GM18519 (cell line): ENCODE results near the gene TWSG1.
"Not testable (repeated sequence)": the region's sequence is repeated elsewhere in the genome, so short reads cannot be mapped to it uniquely, and the experiment has no call there.

Experiments used
- ATAC-seq: cut with Tn5 transposase; IDR thresholded peaks from one replicate; pipeline ENCODE4 v1.9.1; 2021; ENCODE audit warnings: mild to moderate bottlenecking, moderate library complexity; ENCODE audit not compliant: unreplicated experiment, low FRiP score

Gene TWSG1

DNA sequence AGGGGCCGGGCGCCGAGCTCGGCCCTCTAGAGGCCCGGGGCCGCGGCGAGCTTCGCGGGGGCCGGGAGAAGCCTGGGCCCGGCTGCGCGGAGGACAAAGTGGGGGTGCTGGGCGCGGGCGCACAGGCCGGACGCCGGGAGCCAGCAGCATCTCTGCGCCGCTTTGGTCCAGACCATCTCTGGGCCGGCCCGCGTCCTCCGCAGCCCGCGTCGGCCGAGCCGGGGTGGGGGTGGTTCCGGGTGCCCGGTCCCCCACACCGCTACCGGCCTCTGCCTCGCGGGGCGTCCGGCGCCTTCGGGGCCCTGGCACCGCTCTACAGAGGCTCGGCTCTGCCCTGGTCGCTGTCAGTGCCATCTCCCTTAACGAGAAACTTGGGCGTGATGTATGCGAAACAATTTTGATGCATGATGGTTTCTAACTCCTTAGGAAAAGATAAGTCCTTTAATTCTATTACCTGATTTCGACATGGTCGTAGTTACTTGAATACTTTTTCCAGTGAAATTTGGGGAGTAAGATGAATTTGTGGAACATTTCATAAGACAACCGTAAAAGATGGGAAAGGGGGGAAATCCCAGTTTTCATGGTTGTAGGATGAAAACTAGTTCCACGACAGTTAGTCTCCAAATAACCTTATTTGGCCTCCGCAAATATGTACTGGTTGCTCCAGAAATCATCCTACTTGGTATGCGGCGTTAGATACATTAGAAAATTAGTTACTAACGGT is 562 bp downstream of the TWSG1 start:
- peak; percentile 25 for ATAC-seq

DNA sequence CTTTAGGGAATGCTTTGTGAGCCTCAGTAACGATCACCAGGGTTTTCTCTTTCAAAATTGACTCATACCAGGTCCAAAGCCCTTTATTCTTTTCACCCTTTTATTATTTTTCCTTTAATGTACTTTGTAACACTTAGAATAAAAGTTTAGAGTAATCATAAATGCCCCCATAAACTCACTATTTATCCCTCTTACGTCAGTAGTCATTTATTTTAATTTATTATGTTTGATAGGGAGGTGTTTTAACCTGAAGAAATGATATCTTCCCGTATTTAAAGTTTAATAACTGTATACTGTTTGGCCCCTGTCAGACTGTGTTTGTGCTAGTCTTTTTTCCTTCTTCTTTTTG is 1.1 kb downstream of the TWSG1 start:
- no peak for ATAC-seq

DNA sequence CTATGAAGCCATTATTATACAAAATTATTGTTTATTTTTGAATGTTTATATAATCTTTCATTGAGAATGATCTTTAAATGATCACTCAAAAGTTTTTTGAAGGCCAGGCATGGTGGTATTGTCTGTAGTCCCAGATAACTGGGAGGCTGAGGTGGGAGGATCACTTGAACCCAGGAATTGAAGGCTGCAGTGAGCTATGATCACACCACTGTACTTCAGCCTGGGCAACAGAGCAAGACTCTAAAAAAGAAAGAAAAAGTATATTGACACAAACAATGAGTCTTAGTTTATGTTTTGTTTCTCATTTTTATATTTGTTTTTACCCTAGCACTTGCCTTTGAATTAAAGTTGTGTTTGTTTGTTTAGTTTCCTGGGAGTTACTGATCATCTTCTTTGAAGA is 2.3 kb downstream of the TWSG1 start:
- ATAC-seq: no peak

DNA sequence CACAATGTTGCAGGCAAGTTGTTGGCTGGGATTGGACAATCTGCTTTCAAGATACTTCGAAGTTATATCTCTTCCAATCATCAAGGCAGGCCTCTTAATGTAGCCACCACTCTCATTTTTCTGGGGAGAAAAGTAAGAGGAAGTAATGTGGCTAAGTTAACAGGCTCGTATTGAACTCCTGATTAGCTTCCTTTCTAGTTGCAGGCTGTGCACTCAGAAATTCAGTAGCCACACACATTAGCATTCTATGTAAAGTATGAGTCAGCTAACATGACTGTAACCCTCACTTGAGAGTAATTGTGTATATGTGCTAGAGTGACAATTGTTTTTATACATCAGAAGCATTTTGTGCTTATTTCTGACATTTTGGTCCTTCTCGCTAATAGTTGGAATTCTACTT is 3.3 kb downstream of the TWSG1 start:
- ATAC-seq: no peak

DNA sequence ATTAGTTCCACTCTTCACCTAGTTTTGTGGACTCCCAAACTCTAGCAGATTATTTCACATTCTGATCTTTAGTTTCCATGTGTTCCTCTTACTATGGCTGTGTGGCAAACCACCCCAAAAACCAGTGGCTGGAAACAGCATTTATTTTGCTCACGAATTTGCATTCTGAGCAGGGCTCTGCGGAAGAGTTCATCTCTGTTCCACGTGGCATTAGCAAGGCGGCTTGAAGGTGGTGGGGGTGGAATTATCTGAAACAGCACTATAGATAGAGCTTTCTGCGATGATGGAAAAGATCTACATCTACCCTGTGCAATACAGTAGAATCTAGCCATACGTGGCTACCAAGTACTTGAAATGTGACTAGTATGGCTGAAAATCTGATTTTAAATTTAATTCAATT is 5.9 kb downstream of the TWSG1 start:
- ATAC-seq: no peak

DNA sequence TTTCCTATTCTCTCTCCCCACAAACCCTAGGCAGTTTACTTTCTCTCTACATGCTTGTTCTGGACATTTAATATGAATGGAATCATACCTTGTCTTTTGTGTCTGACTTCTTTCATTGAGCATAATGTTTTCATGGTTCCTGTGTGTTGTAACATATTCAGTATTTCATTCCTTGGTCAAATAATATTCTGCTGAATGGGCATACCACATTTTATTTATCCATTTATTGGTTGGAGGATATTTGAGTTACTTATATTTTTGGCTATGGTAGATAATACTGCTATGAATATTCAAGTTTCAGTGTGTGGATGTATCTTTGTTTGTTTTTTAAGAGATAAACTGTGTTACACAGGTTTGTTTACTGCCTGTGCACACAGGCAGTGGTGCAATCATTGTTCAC is 9.0 kb downstream of the TWSG1 start:
- no peak for ATAC-seq

DNA sequence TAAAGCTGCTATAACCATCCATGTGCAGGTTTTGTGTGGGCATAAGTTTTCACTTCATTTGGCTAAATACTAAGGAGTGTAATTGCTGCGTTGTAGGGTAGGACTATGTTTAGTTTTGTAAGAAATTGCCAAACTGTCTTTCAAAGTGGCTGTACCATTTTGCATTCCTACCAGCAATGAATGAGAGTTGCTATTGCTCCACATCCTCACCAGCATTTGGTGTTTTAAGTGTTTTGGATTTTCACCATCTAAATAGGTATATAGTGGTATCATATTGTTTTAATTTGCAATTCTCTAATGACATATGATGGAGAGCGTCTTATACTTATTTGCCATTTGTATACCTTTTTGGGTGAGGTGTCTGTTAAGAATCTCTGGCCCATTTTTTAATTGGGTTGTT is 12.2 kb downstream of the TWSG1 start:
- no peak for ATAC-seq

DNA sequence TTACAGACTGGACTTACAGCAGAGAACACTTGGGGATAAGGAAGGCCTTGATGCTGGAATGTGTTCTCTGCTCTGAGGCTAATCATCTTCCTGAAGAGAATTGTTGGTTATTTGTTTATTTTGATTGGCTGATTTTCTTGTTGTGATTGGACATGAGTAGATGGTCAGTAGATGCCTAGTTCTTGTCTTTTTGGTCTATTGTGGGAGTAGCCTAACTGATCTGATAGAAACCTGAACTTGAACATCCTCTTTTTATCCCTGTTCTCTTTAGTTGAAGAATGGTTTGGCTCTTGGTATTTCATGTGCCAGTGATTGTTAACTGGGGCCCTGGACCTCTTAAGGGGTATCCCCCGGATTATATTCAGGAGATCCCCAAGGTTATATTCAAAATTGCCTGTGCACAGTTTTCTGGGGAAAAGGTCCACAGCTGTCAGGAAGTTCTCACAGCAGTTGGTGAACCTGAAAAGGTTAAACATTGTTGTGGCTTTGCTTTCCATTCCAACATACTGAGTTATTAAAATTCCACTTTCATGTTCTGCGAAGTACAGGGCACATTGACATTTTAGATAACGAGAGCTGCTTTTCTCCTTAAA is 13.6 kb downstream of the TWSG1 start:
- ATAC-seq: no peak

DNA sequence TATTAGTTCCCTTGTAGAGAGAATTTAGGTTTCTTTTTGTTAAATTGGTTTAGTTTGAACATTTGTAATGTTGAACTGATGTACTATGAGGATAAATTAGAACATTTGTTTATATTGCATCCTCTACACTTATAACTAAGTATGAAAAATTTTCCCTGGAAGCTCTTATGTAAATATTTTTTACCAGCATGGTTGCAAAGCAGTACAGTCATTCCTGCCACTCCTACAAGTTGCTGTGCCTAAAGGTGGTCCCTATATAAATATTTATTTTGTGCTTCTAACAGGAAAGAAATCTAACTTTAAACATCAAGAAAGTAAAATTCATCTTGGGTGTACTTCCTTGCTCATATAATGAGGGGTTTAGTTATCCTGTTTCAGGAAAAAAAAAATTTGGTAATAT is 14.2 kb downstream of the TWSG1 start:
- ATAC-seq: no peak

DNA sequence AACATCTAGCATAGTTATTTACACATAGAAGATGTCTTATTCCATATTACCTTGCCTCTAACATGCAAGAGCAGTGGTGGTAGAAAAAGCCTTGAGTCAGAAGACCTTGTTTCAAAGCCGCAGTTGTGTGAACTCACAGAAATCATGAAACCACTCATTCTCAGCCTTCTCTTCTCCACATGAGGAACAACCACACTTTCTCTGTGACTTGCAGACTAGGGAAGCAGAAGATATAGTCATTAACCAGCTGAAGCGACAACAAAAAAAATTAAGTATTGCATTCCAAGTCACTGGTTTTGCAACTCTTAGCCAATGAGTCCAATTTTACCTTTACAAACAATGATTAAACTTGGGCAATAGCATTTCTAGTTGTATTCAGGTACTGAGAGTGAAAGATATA is 19.0 kb downstream of the TWSG1 start:
- ATAC-seq: peak; percentile 85

DNA sequence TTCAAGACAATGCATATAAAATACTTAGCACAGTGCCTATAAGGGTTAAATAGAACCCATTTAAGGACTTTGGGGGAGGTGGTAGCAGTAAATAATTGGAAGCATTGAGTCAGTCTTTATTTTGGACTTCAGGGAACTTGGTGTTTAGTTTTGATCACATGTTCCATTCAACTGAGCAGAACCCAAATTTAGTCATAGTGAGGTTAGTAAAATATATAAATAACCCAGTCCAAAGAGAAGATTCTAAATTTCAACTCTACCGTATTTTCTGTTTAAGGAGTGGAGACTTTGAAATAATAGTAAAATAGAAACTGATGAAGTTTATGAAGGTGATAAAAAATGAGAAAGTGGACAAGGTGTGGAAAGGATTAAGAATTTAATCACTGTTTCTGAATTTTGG is 19.7 kb downstream of the TWSG1 start:
- peak; percentile 44 for ATAC-seq

DNA sequence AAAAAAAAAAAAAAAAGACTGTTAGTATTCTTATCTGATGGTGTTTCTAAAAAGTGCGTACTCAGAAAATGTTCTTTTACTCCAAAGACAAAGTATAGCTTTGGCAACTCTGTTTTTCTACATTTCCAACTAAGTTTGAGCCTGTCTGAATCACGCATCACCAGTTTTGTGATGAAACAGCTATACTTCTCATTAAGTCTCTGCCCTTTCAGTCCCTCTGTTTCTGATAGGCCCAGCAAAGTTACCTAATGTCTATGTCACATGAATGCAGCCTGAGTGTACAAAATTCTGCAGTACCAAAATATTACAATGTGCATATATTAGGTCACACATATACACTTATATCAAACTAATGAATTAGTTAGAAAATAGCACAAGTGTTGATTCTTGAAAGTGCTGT is 22.4 kb downstream of the TWSG1 start:
- no peak for ATAC-seq

DNA sequence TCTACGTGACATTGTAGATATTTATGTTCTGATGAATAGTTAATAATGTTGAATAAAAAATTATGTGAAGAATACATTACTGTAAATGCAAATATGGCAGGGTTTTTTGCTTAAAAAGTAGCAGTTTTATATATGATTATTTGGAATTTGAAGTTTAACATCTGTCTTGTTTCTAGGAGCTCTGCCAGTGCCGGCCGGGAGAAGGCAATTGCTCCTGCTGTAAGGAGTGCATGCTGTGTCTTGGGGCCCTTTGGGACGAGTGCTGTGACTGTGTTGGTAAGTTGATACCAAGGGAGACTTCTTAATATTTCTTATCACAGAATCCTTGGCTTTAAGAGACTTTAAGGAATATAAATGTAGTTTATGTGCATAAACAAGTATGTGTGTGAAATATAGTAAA is 25.2 kb downstream of the TWSG1 start:
- no peak for ATAC-seq

DNA sequence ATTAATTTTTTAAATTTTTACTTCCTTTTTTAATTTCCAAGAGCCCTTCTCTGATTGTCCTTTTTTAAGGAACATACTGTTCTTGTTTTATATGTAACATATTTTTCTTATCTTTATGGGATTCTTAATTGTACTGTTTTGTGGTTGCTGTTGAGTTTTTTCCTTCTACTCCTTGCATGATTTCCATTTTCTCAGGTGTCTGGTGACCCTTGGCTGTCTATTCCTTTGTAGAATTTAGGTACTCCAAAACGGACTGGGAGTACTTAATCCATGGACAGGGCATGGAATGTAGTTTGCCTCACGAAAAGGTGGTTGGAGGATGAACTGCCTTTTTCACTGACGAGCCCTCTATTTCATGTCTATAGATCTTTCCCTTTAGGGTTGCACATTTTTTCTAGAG is 26.6 kb downstream of the TWSG1 start:
- ATAC-seq: no peak

DNA sequence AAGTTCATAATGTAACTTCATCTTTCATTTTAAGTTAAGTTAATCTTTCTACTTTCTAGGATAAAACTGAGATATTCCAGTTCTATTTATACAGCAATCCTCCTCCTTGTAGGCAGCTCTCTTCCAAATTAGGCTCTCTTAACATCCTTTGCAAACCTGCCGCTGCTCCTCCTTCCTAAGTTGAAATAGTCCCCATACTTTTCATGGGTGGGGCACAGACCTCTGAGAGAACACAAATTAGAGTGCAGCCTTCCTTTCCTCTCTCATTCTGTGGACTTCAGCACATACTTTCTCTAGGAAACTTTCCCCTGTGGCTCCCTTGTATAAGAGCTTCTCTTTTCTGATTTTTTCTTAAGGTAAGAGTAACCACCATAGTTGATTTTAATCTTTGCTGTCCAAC is 28.3 kb downstream of the TWSG1 start:
- no peak for ATAC-seq

DNA sequence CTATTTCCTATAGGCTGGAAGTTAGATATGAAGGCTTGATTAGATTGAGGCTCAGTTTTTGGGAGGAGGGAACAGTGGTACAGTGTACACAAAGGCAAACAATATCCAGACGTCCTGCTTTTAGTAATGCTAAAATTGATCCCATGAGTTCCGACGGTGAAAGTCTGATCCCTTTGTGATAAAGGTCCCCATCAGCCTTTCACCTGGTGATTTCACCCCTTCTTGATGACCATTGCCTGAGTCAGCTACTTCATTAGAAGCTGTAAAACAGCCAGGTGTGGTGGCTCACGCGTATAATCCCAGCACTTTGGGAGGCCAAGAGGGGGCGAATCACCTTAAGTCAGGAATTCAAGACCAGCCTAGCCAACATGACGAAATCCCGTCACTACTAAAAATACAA is 29.7 kb downstream of the TWSG1 start:
- ATAC-seq: no peak

DNA sequence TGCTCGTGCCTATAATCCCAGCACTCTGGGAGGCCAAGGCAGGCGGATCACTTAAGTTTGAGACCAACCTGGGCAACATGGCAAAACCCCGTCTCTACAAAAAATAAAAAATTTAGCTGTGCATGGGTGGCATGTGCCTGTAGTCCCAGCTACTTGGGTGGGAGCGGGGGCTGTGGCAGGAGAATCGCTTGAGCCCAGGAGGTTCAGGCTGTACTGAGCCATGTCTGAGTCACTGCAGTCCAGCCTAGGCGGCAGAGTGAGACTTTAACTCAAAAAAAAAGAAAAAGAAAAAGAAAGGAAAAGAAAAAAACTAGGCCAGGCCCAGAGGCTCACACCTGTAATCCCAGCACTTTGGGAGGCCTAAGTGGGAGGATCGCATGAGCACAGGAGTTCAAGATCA is 30.8 kb downstream of the TWSG1 start:
- ATAC-seq: no peak

DNA sequence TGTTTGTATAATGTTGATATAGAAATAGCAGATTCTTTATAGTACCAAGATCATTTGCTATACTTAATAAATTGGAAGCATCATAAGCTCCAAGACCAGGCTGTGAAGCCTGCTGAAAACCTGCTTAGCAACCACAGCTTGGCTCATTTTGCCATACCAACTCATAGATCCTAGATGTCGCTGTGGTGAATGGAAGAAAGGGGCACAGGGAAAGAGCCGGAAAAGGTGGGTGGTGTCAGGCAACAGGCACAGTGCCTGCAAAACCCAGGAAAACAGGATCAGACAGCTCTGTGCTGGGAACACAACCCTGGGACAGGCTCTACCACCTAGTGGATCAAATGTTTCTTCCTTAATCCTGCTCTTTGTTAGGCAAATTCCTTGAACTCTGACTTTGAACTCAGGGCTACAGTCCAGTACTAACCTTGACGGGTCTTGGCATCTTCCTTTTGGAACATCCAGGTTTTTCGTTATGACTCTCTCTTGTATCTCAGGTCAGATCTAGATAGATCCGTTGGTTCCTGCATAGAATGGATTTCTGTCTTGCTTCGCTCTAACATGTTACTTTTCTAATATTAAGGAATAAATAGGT is 31.6 kb downstream of the TWSG1 start:
- no peak for ATAC-seq

DNA sequence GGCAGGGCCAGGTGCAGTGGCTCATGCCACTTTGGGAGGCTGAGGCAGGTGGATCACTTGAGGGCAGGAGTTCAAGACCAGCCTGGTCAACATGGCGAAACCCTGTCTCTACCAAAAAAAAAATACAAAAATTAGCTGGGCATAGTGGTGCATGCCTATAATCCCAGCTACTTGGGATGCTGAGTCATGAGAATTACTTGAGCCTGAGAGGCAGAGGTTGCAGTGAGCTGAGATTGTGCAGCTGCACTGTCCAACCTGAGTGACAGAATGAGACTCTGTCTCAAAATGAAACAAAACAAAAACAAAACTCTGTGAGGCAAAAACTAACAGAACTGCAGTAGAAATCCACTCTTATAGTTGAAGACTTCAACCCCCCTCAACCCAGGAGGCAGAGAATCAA is 38.7 kb downstream of the TWSG1 start:
- not testable (repeated sequence) for ATAC-seq

DNA sequence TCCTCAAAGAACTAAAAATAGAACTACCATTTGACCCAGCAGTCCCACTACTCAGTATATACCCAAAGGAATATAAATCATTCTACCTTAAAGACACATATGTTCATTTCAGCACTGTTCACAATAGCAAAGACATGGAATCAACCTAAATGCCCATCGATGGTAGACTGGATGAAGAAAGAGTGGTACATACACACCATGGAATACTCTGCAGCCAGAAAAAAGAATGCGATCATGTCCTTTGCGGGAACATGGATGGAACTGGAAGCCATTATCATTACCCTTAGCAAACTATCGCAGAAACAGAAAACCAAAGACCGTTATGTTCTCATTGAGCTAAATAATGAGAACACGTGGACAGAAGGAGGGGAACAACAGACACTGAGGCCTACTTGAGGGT is 44.5 kb downstream of the TWSG1 start:
- ATAC-seq: no peak

DNA sequence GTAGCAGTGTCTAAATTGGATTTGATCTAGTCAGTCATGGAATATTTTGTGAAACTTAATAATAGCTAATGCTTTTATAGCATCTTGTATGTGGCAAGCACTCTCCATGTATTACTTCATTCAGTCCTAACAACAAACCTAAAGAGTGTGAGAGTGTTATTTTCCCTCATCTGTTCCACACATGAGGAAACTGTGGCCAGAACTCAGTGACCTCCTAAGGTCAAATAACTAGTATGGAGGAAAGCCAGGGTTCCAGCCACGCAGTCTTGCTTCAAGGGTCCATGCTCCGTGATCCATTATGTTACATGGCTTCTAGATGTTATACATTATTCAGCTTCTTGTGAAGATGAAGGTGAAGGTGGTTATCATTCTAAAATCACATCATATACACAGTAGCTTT is 45.5 kb downstream of the TWSG1 start:
- ATAC-seq: no peak

DNA sequence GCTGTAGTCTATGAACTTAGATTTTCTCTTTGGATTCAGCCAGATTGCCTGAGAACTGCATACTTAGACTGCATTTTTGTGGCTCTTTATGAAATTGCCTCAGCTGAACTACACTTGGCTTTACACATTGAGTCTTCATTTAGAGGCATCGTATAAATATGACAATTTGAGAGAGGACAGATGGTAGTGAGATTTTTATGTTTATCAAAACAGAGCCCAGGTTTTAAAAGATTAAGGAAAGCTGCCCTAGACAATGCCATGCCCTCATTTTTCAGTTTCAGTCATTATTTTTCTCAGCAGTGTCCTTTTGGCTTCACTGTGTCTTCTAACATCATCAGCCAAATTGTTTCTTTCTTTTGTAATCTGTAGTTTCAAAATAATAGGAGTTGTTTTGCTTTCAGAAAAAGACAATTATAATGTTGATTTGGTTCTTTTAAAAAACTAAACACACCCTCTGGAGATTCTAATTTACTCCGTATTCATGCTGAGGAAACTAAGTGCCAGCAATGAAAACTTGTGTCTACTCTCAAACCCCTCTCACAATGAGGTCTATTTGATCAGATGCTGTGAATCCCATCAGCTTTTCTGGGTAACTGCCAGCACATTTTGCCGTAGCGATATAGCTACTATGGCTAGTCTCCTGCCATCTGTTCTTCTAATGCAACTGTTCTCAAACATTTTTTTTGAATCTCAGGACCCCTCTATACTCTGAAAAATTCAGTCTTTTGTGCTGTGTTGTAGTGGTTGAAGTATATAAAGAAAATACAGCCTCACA is 46.2 kb downstream of the TWSG1 start:
- ATAC-seq: no peak
